Testis (tissue), 3 donors: Measurements from ENCODE around the gene TMEM87B. TPM values are rescaled to one million over a fixed set of nuclear protein-coding genes. Genes with fewer than 3 reads are reported as not detected.

Experiments used
- DNase-seq: peaks from one replicate; pipeline ENCODE4 v3.0.0-alpha.2; 2019
- H3K27ac ChIP-seq, 2 donors: fragments of 200-600 bp; sonication (generic); one replicate each; pipeline ENCODE4 v1.5.1; 2019
- H3K27me3 ChIP-seq: fragments of 200-600 bp; sonication (generic); one replicate; pipeline ENCODE4 v1.5.1; 2019
- H3K36me3 ChIP-seq: fragments of 200-600 bp; sonication (generic); one replicate; pipeline ENCODE4 v1.5.1; 2017; ENCODE audit warnings: low read depth; ENCODE audit errors: missing control alignments
- H3K4me1 ChIP-seq: fragments of 200-600 bp; sonication (generic); one replicate; pipeline ENCODE4 v1.5.1; 2019
- H3K4me3 ChIP-seq, 2 donors: fragments of 200-600 bp; sonication (generic); one replicate each; pipeline ENCODE4 v1.5.1; 2017 to 2019
- H3K9me3 ChIP-seq: fragments of 200-600 bp; sonication (generic); one replicate; pipeline ENCODE4 v1.5.1; 2017
- POLR2A ChIP-seq: fragments of 450-650 bp; IDR thresholded peaks from one replicate; pipeline ENCODE4 v1.6.1; 2017; ENCODE audit warnings: antibody characterized with exemption, mild to moderate bottlenecking, moderate library complexity
- WGBS, 2 donors: methylation state at CpG; one replicate each; pipeline ENCODE4 v1.1.5; 2018; 5-methylcytosine and 5-hydroxymethylcytosine counted together
- intact Hi-C: fragments of 100-400 bp; cut with DNase I; formaldehyde crosslinking; loops from one replicate; pipeline ENCODE4 v1.15.1; 2023; ENCODE audit warnings: low total_unique reads
- polyA plus RNA-seq: library from polyadenylated mRNA; stranded (reverse); fragments of 350-450 nt; fragmentation: Illumina TruSeq; extraction: RNeasy Lipid Tissue Mini Kit (QIAGEN cat#74804); gene quantifications from one replicate; pipeline ENCODE4 v1.2.3, GENCODE V29; 2014; ENCODE audit warnings: low read depth, low replicate concordance; ENCODE audit not compliant: insufficient read depth
- total RNA-seq, 2 donors: library from RNA; depleted of rRNA; stranded (reverse); fragments of >200 nt; gene quantifications; one replicate each; pipeline ENCODE4 v1.2.3, GENCODE V29; 2016
- TF ChIP-seq, protein P1 (sequence below), 3 experiments: fragments of 450-650 bp in 2 of 3; fragments of 200-600 bp in 1 of 3; sonication (generic) in 1 of 3; IDR thresholded peaks; one replicate each; pipeline ENCODE4 v1.5.1; 2016 to 2019; ENCODE audit warnings: antibody characterized with exemption in 3 of 3, mild to moderate bottlenecking in 2 of 3, moderate library complexity in 1 of 3

Gene TMEM87B
- total and polyA plus RNA-seq, 3 donors from 2014 or later = 12.9 to 22.6 (median 13.2) TPM

DNA sequence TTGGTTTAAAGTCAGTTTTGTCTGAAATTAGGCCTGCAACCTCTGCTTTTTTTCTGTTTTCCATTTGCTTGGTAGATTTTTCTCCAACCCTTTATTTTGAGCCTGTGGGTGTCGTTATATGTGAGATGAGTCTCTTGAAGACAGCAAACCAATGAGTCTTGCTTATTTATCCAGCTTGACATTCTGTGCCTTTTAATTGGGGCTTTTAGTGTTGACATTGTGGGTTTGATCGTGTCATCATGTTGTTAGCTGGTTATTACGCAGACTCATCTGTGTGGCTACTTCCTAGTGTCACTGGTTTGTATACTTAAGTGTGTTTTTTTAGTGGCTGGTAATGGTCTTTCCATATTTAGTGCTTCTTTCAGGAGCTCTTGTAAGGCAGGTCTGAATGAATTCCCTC lies 18.8 kb downstream of the TMEM87B start:
- Histone ChIP-seq H3K9me3 (no peaks in the 10 kb centered on the region), H3K27ac (no peak overlapping the region), H3K36me3 (no peaks in the 10 kb centered on the region), H3K4me1 (no peaks in the 10 kb centered on the region), H3K4me3 (no peak overlapping the region), H3K27me3 (no peaks in the 10 kb centered on the region)
- intact Hi-C loops = no loop called here
- 98 to 99% methylated on average over 3 of the region's 3 CpGs for WGBS, 2 donors
- no peak for DNase-seq
- TF ChIP-seq, protein P1, sequence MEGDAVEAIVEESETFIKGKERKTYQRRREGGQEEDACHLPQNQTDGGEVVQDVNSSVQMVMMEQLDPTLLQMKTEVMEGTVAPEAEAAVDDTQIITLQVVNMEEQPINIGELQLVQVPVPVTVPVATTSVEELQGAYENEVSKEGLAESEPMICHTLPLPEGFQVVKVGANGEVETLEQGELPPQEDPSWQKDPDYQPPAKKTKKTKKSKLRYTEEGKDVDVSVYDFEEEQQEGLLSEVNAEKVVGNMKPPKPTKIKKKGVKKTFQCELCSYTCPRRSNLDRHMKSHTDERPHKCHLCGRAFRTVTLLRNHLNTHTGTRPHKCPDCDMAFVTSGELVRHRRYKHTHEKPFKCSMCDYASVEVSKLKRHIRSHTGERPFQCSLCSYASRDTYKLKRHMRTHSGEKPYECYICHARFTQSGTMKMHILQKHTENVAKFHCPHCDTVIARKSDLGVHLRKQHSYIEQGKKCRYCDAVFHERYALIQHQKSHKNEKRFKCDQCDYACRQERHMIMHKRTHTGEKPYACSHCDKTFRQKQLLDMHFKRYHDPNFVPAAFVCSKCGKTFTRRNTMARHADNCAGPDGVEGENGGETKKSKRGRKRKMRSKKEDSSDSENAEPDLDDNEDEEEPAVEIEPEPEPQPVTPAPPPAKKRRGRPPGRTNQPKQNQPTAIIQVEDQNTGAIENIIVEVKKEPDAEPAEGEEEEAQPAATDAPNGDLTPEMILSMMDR (IDR thresholded peaks at IDR 0.05) = no peak
- TF ChIP-seq POLR2A = no peak

GRCh38 chr2:112074506-112074905 lies 19.4 kb downstream of the TMEM87B start:
- H3K36me3 ChIP-seq = no peaks in the 10 kb centered on the region
- TF ChIP-seq, protein P1 (IDR thresholded peaks at IDR 0.05) = no peak
- TF ChIP-seq POLR2A = no peak
- intact Hi-C loops = no loop called here
- no peaks in the 10 kb centered on the region for H3K9me3 ChIP-seq
- no peaks in the 10 kb centered on the region for H3K4me1 ChIP-seq
- H3K27me3 ChIP-seq = no peaks in the 10 kb centered on the region
- DNase-seq = no peak
- H3K4me3 ChIP-seq = no peak overlapping the region
- no peak overlapping the region for H3K27ac ChIP-seq
- 90 to 93% methylated on average over 1 of the region's 1 CpG for WGBS, 2 donors

GRCh38 chr2:112075490-112076260 lies 20.6 kb downstream of the TMEM87B start:
- Histone ChIP-seq H3K4me1 (no peaks in the 10 kb centered on the region), H3K9me3 (no peaks in the 10 kb centered on the region), H3K27me3 (no peaks in the 10 kb centered on the region), H3K4me3 (no peak overlapping the region), H3K27ac (no peak overlapping the region), H3K36me3 (no peaks in the 10 kb centered on the region)
- no peak for TF ChIP-seq POLR2A
- TF ChIP-seq, protein P1 (IDR thresholded peaks at IDR 0.05) = no peak
- intact Hi-C loops = no loop called here
- DNase-seq = no peak
- 85 to 94% methylated on average over 8 of the region's 8 CpGs for WGBS, 2 donors

DNA sequence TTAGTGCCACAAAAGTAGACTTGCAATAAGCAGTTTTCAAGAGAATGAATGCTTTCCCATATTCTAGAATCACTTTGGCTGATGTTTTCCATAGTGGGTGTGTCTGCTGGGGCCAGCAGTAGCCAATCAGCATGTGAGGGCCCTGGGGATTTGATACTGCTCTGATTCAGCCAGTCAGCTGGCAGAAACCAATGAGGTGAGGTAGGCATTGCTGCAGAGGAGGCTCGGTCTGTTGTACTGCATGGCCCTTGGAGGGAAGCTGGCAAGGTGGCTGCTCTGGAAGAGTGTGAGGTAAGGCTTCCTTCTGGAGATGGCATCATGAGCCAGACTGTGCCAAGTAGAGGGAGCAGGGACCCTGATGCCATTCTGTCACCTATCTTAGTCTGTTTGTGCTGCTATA lies 22.7 kb downstream of the TMEM87B start:
- Histone ChIP-seq H3K9me3 (no peaks in the 10 kb centered on the region), H3K4me3 (no peak overlapping the region), H3K27me3 (no peaks in the 10 kb centered on the region), H3K36me3 (no peaks in the 10 kb centered on the region), H3K4me1 (no peaks in the 10 kb centered on the region), H3K27ac (no peak overlapping the region)
- intact Hi-C loops = no loop called here
- TF ChIP-seq, protein P1 (IDR thresholded peaks at IDR 0.05) = no peak
- no peak for TF ChIP-seq POLR2A
- 68 to 75% methylated on average over 1 of the region's 1 CpG for WGBS, 2 donors
- DNase-seq = no peak

- no peak overlapping the region for H3K4me3 ChIP-seq
- H3K27me3 ChIP-seq = no peaks in the 10 kb centered on the region
- no peak for TF ChIP-seq POLR2A
- TF ChIP-seq, protein P1 (IDR thresholded peaks at IDR 0.05) = no peak
- no peak for DNase-seq
- no peaks in the 10 kb centered on the region for H3K9me3 ChIP-seq
- WGBS, 2 donors = 94 to 98% methylated on average over 1 of the region's 1 CpG
- no peak overlapping the region for H3K27ac ChIP-seq
- H3K4me1 ChIP-seq = no peaks in the 10 kb centered on the region
- H3K36me3 ChIP-seq = no peaks in the 10 kb centered on the region
- intact Hi-C loops = no loop called here
These were observed 26.2 kb downstream of the TMEM87B start for GRCh38 chr2:112081262-112081661.
